ENCODE measurements around the gene ZNF697.

The ZNF697 gene

GRCh38 chr1:119637710-119638109 lies 10.4 kb downstream of the ZNF697 start:
- in situ Hi-C loops (cut with MboI; ENCODE audit: low sequenced_read_pairs, unreplicated experiment), result loop anchor here (25.0 kb wide), 1 partner anchor 325 kb away; no protein-coding TSS in a partner anchor
- DNase-seq (ENCODE audit: low spot score), result no peak
- no peak for TF ChIP-seq CTCF (IDR thresholded peaks at IDR 0.05; ENCODE audit: borderline replicate concordance, control extremely low read depth, extremely low read depth, insufficient read depth, missing control alignments)

- DNase-seq (ENCODE audit: low spot score), result no peak
- TF ChIP-seq CTCF (IDR thresholded peaks at IDR 0.05; ENCODE audit: borderline replicate concordance, control extremely low read depth, extremely low read depth, insufficient read depth, missing control alignments), result no peak
- in situ Hi-C loops (cut with MboI; ENCODE audit: low sequenced_read_pairs, unreplicated experiment), result loop anchor here (25.0 kb wide), 1 partner anchor 324 kb away; no protein-coding TSS in a partner anchor
These were observed 11.5 kb downstream of the ZNF697 start for GRCh38 chr1:119636491-119637089.

GRCh38 chr1:119635811-119636390 lies 12.2 kb downstream of the ZNF697 start:
- no peak for TF ChIP-seq CTCF (IDR thresholded peaks at IDR 0.05; ENCODE audit: borderline replicate concordance, control extremely low read depth, extremely low read depth, insufficient read depth, missing control alignments)
- in situ Hi-C loops (cut with MboI; ENCODE audit: low sequenced_read_pairs, unreplicated experiment), result loop anchor here (25.0 kb wide), 1 partner anchor 324 kb away; no protein-coding TSS in a partner anchor
- no peak for DNase-seq (ENCODE audit: low spot score)

GRCh38 chr1:119634016-119634415 lies 14.1 kb downstream of the ZNF697 start:
- DNase-seq (ENCODE audit: low spot score), result no peak
- TF ChIP-seq CTCF (IDR thresholded peaks at IDR 0.05; ENCODE audit: borderline replicate concordance, control extremely low read depth, extremely low read depth, insufficient read depth, missing control alignments), result no peak
- in situ Hi-C loops (cut with MboI; ENCODE audit: low sequenced_read_pairs, unreplicated experiment), result loop anchor here (25.0 kb wide), 1 partner anchor 322 kb away; no protein-coding TSS in a partner anchor

GRCh38 chr1:119633575-119633974 lies 14.5 kb downstream of the ZNF697 start:
- DNase-seq (ENCODE audit: low spot score), result no peak
- TF ChIP-seq CTCF (IDR thresholded peaks at IDR 0.05; ENCODE audit: borderline replicate concordance, control extremely low read depth, extremely low read depth, insufficient read depth, missing control alignments), result no peak
- in situ Hi-C loops (cut with MboI; ENCODE audit: low sequenced_read_pairs, unreplicated experiment), result loop anchor here (25.0 kb wide), 1 partner anchor 321 kb away; no protein-coding TSS in a partner anchor

GRCh38 chr1:119632841-119633240 lies 15.2 kb downstream of the ZNF697 start:
- DNase-seq (ENCODE audit: low spot score), result no peak
- no peak for TF ChIP-seq CTCF (IDR thresholded peaks at IDR 0.05; ENCODE audit: borderline replicate concordance, control extremely low read depth, extremely low read depth, insufficient read depth, missing control alignments)
- in situ Hi-C loops (cut with MboI; ENCODE audit: low sequenced_read_pairs, unreplicated experiment), result loop anchor here (25.0 kb wide), 1 partner anchor 321 kb away; no protein-coding TSS in a partner anchor

Measured in GM13976 (cell line).